Breast epithelium (tissue), 3 donors: ENCODE results near the gene ALMS1.

Source experiments
- CTCF ChIP-seq, 3 donors: fragments of 450-650 bp; IDR thresholded peaks; one replicate each; pipeline ENCODE4 v1.5.1; 2016 to 2017; ENCODE audit warnings: antibody characterized with exemption in 3 of 3, mild to moderate bottlenecking in 3 of 3, moderate library complexity in 3 of 3
- POLR2A ChIP-seq: fragments of 450-650 bp; IDR thresholded peaks from one replicate; pipeline ENCODE4 v1.6.1; 2016; ENCODE audit warnings: antibody characterized with exemption, mild to moderate bottlenecking, moderate library complexity
- POLR2AphosphoS5 ChIP-seq, 3 donors: sonication (generic); formaldehyde crosslinking; IDR thresholded peaks; one replicate each; pipeline ENCODE4 v1.6.1; 2017; ENCODE audit warnings: antibody characterized with exemption in 3 of 3

- no peak for TF ChIP-seq POLR2A
- TF ChIP-seq CTCF (IDR thresholded peaks at IDR 0.05): no peak
- no peak for TF ChIP-seq POLR2AphosphoS5 (IDR thresholded peaks at IDR 0.05)
Measured at GRCh38 chr2:73651591-73652230, 266.1 kb downstream of the ALMS1 start.
